Head of caudate nucleus (tissue), 42 donors: Measurements from ENCODE around the gene NEDD9.
A peak's percentile ranks its signal among the peaks of the same experiment; 100 is the strongest.

ENCODE experiments used
- DNase-seq, 42 donors: peaks; one replicate each; pipeline versions ENCODE4 v3.0.0 to v3.0.0-alpha.2; 2020 to 2021; ENCODE audit warnings: mixed read lengths in 7 of 42
- intact Hi-C: fragments of 100-400 bp; cut with DNase I; formaldehyde crosslinking; loops from one replicate; pipeline ENCODE4 v1.15.0; 2022

Gene NEDD9

GRCh38 chr6:11193434-11193833 lies 39.0 kb downstream of the NEDD9 start:
- no peak for DNase-seq
- intact Hi-C loops, result no loop called here

- DNase-seq, result no peak
- intact Hi-C loops, result no loop called here
Measured at GRCh38 chr6:11192167-11192566, 40.3 kb downstream of the NEDD9 start.

- no peak for DNase-seq
- intact Hi-C loops, result no loop called here
Measured at GRCh38 chr6:11190625-11191245, 41.7 kb downstream of the NEDD9 start.

- intact Hi-C loops, result no loop called here
- no peak for DNase-seq
Measured at GRCh38 chr6:11189865-11190624, 42.4 kb downstream of the NEDD9 start.

GRCh38 chr6:11188161-11188915 lies 44.1 kb downstream of the NEDD9 start:
- intact Hi-C loops, result no loop called here
- DNase-seq, result no peak

- intact Hi-C loops, result no loop called here
- no peak for DNase-seq
Measured at GRCh38 chr6:11187301-11187700, 45.2 kb downstream of the NEDD9 start.

GRCh38 chr6:11185204-11185842 lies 47.1 kb downstream of the NEDD9 start:
- intact Hi-C loops, result no loop called here
- DNase-seq, result peak in 1 of 42 donors; percentile 16

GRCh38 chr6:11183761-11184362 lies 48.6 kb downstream of the NEDD9 start:
- intact Hi-C loops, result no loop called here
- DNase-seq, result no peak

GRCh38 chr6:11181478-11182136 lies 50.9 kb downstream of the NEDD9 start:
- intact Hi-C loops, result no loop called here
- no peak for DNase-seq

- peak in 1 of 42 donors; percentile 35 for DNase-seq
- intact Hi-C loops, result no loop called here
Measured at GRCh38 chr6:11179419-11180202, 52.9 kb downstream of the NEDD9 start.

- intact Hi-C loops, result no loop called here
- DNase-seq, result no peak
Measured at GRCh38 chr6:11179088-11179418, 53.4 kb downstream of the NEDD9 start.

GRCh38 chr6:11177271-11177670 lies 55.2 kb downstream of the NEDD9 start:
- no peak for DNase-seq
- intact Hi-C loops, result no loop called here

- intact Hi-C loops, result no loop called here
- DNase-seq, result no peak
Measured at GRCh38 chr6:11174242-11174611, 58.2 kb downstream of the NEDD9 start.

GRCh38 chr6:11172501-11173327 lies 59.8 kb downstream of the NEDD9 start:
- peak in 41 of 42 donors; percentile 41 to 91 (median 75) for DNase-seq
- intact Hi-C loops, result no loop called here

GRCh38 chr6:11171952-11172351 lies 60.5 kb downstream of the NEDD9 start:
- intact Hi-C loops, result no loop called here
- no peak for DNase-seq

GRCh38 chr6:11168091-11168635 lies 64.3 kb downstream of the NEDD9 start:
- intact Hi-C loops, result no loop called here
- DNase-seq, result no peak

- intact Hi-C loops, result no loop called here
- DNase-seq, result no peak
Measured at GRCh38 chr6:11166948-11167347, 65.5 kb downstream of the NEDD9 start.
